GM23338 (cell line): ENCODE measurements around the gene DAPK2. TPM values are rescaled to one million over a fixed set of nuclear protein-coding genes. Genes with fewer than 3 reads are reported as not detected.

Experiments
- ATAC-seq: fragments of 200-7000 bp; cut with Tn5 transposase; 3 replicates; pipeline ENCODE4 v1.9.1; 2020
- DNase-seq: peaks from one replicate; pipeline ENCODE4 v3.0.0-alpha.2; 2015; ENCODE audit warnings: low spot score
- H2AFZ ChIP-seq: fragments of 200-600 bp; sonication (generic); 2 replicates; pipeline ENCODE4 v1.8.0; 2016; ENCODE audit warnings: antibody characterized with exemption, mild to moderate bottlenecking, moderate library complexity
- H3F3A ChIP-seq: fragments of 200-600 bp; sonication (generic); replicated peaks from 2 replicates; pipeline ENCODE4 v1.8.0; 2017; ENCODE audit warnings: antibody characterized with exemption, mixed run types, low read depth
- H3K27ac ChIP-seq: fragments of 200-600 bp; sonication (generic); 2 replicates; pipeline ENCODE4 v1.6.1; 2016; ENCODE audit warnings: low read depth
- H3K27me3 ChIP-seq: fragments of 200-600 bp; sonication (generic); 2 replicates; pipeline ENCODE4 v1.8.0; 2016; ENCODE audit warnings: mild to moderate bottlenecking, mixed run types, moderate library complexity; ENCODE audit not compliant: insufficient read depth
- H3K36me3 ChIP-seq: fragments of 200-600 bp; sonication (generic); 2 replicates; pipeline ENCODE4 v1.8.0; 2016; ENCODE audit warnings: mild to moderate bottlenecking; ENCODE audit not compliant: insufficient read depth
- H3K4me1 ChIP-seq: fragments of 200-600 bp; sonication (generic); 2 replicates; pipeline ENCODE4 v1.8.0; 2016; ENCODE audit warnings: mild to moderate bottlenecking, moderate library complexity; ENCODE audit not compliant: insufficient read depth
- H3K4me2 ChIP-seq: fragments of 200-600 bp; sonication (generic); 2 replicates; pipeline ENCODE4 v1.7.1; 2017; ENCODE audit warnings: mixed run types
- H3K4me3 ChIP-seq: fragments of 200-600 bp; sonication (generic); 2 replicates; pipeline ENCODE4 v1.6.1; 2016; ENCODE audit warnings: mixed run types
- H3K79me2 ChIP-seq: fragments of 200-600 bp; sonication (generic); replicated peaks from 2 replicates; pipeline ENCODE4 v1.8.0; 2017; ENCODE audit warnings: mild to moderate bottlenecking; ENCODE audit not compliant: insufficient read depth
- H3K9me2 ChIP-seq: fragments of 200-600 bp; sonication (generic); 2 replicates; pipeline ENCODE4 v1.8.0; 2017; ENCODE audit not compliant: insufficient read depth
- H4K20me1 ChIP-seq: fragments of 200-600 bp; sonication (generic); replicated peaks from 2 replicates; pipeline ENCODE4 v1.8.0; 2017; ENCODE audit warnings: mild to moderate bottlenecking; ENCODE audit not compliant: insufficient read depth
- H3K27ac Mint-ChIP-seq: 2 replicates; pipeline ENCODE4 v1.8.0; 2020; ENCODE audit warnings: inconsistent platforms, mild to moderate bottlenecking, moderate library complexity, mixed read lengths
- H3K27me3 Mint-ChIP-seq: 3 replicates; pipeline ENCODE4 v1.8.0; 2022; ENCODE audit warnings: low read depth, mild to moderate bottlenecking, moderate library complexity, mixed read lengths, inconsistent platforms; ENCODE audit not compliant: insufficient read depth, poor library complexity
- H3K36me3 Mint-ChIP-seq: 3 replicates; pipeline ENCODE4 v1.8.0; 2021; ENCODE audit warnings: low read depth, mild to moderate bottlenecking, inconsistent platforms, moderate library complexity, mixed read lengths
- H3K4me1 Mint-ChIP-seq: 3 replicates; pipeline ENCODE4 v1.8.0; 2020; ENCODE audit warnings: mild to moderate bottlenecking, inconsistent platforms, mixed read lengths
- H3K4me3 Mint-ChIP-seq: 3 replicates; pipeline ENCODE4 v1.8.0; 2021; ENCODE audit warnings: moderate library complexity, mild to moderate bottlenecking, inconsistent platforms, mixed read lengths
- H3K9me3 Mint-ChIP-seq: 3 replicates; pipeline ENCODE4 v1.8.0; 2020; ENCODE audit warnings: moderate library complexity, mild to moderate bottlenecking, inconsistent platforms, mixed read lengths
- CREB1 ChIP-seq: fragments of 250-450 bp; sonication (Bioruptor Pico); IDR thresholded peaks from 2 replicates; pipeline ENCODE4 v1.5.0; 2020; ENCODE audit warnings: low read depth, mild to moderate bottlenecking, moderate library complexity
- EZH2 ChIP-seq: fragments of 200-600 bp; sonication (generic); IDR thresholded peaks from one replicate; pipeline ENCODE4 v1.8.0; 2017; ENCODE audit warnings: antibody characterized with exemption, mild to moderate bottlenecking, low read depth; ENCODE audit not compliant: unreplicated experiment
- EZH2phosphoT487 ChIP-seq: fragments of 200-600 bp; sonication (generic); IDR thresholded peaks from one replicate; pipeline ENCODE4 v1.8.1; 2018; ENCODE audit warnings: antibody characterized with exemption; ENCODE audit not compliant: unreplicated experiment
- JUNB ChIP-seq: IDR thresholded peaks from one replicate; pipeline ENCODE4 v1.6.1; 2016; ENCODE audit warnings: antibody characterized with exemption; ENCODE audit not compliant: unreplicated experiment
- NANOG ChIP-seq: IDR thresholded peaks from 2 replicates; pipeline ENCODE4 v1.6.1; 2016; ENCODE audit warnings: antibody characterized with exemption, borderline replicate concordance
- POLR2AphosphoS5 ChIP-seq: IDR thresholded peaks from 2 replicates; pipeline ENCODE4 v1.6.1; 2016; ENCODE audit warnings: antibody characterized with exemption, low read depth
- STAT1 ChIP-seq: IDR thresholded peaks from one replicate; pipeline ENCODE4 v1.6.1; 2016; ENCODE audit warnings: antibody characterized with exemption; ENCODE audit not compliant: unreplicated experiment
- ZNF114 ChIP-seq: fragments of 250-450 bp; sonication (Bioruptor Pico); IDR thresholded peaks from 2 replicates; pipeline ENCODE4 v1.5.0; 2020; ENCODE audit warnings: mild to moderate bottlenecking, moderate library complexity
- ZNF331 ChIP-seq: fragments of 250-450 bp; sonication (Bioruptor Pico); IDR thresholded peaks from 2 replicates; pipeline ENCODE4 v1.5.0; 2020; ENCODE audit warnings: low read depth, mild to moderate bottlenecking, moderate library complexity
- polyA plus RNA-seq: library from polyadenylated mRNA; unstranded; fragments of >200 nt; fragmentation: Nextera tagmentation; extraction: Ambion mirVana; gene quantifications from 2 replicates; pipeline ENCODE4 v1.2.1, GENCODE V29; 2016
- total RNA-seq: library from RNA; depleted of rRNA; stranded (reverse); fragments of >200 nt; shearing (Covaris generic); gene quantifications from 2 replicates; pipeline ENCODE4 v1.2.3, GENCODE V29; 2014
- TF ChIP-seq, protein P1 (sequence below): IDR thresholded peaks from 2 replicates; pipeline ENCODE4 v1.6.1; 2016; ENCODE audit warnings: antibody characterized with exemption
- TF ChIP-seq, protein P2 (sequence below): fragments of 250-450 bp; sonication (Bioruptor Pico); IDR thresholded peaks from 2 replicates; pipeline ENCODE4 v1.5.0; 2020; ENCODE audit warnings: mild to moderate bottlenecking, moderate library complexity
- TF ChIP-seq, protein P3 (sequence below), 2 experiments: fragments of 200-600 bp in 1 of 2; sonication (generic) in 1 of 2; conservative IDR thresholded peaks; 2 replicates each; pipeline versions ENCODE4 v1.5.1 to v1.6.1; 2016 to 2017; ENCODE audit warnings: antibody characterized with exemption in 2 of 2, low read depth in 2 of 2, mild to moderate bottlenecking in 2 of 2, moderate library complexity in 1 of 2
- TF ChIP-seq, protein P4 (sequence below): IDR thresholded peaks from one replicate; pipeline ENCODE4 v1.6.1; 2018; ENCODE audit warnings: antibody characterized with exemption; ENCODE audit not compliant: unreplicated experiment

DAPK2 gene
- total and polyA plus RNA-seq, 2 experiments from 2014 or later, result 1.6 to 3.1 TPM

DNA sequence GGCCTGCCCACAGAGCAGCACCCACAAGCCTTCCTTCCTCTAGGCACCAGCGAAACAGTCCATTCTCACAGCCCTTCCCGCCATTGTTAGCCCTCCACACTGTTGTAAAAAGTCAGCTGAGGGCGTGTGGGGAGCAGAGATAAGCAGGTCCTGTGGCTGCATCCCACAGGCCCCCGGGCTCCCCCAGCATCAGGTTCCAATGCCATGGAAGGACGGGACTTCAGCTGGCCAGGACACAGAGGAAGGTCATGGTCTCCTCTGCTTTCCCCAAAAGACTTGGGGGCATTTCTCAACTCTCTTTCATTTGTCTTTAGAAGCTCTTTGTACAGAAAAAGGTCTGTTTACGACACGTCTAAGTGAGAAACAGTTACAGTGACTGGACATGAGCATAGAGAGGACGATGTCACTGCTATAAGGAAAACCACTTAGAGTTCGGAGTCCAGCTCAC is 127.4 kb downstream of the DAPK2 start:
- Histone ChIP-seq H3K79me2 (no peaks in the 10 kb centered on the region), H3K4me2 (no peak overlapping the region), H3K4me1 (peaks cover 17% of the 10 kb centered on the region; the same call in 1 of the 2 replicates), H3K27me3 (no peaks in the 10 kb centered on the region), H3F3A (0 out of 2 replicates have a peak, but pooled peaks cover 2% of the 10 kb centered on the region), H3K9me2 (no peaks in the 10 kb centered on the region), H3K4me3 (no peak overlapping the region), H2AFZ (no peak overlapping the region), H3K36me3 (no peaks in the 10 kb centered on the region), H4K20me1 (no peaks in the 10 kb centered on the region), H3K27ac (no peak overlapping the region)
- TF ChIP-seq STAT1 (no peak), POLR2AphosphoS5 (no peak), ZNF114 (CRISPR knock-in tag) (no peak), NANOG (no peak), ZNF331 (CRISPR knock-in tag) (no peak), CREB1 (no peak), JUNB (no peak), EZH2phosphoT487 (no peak), EZH2 (no peak)
- TF ChIP-seq, protein P1, sequence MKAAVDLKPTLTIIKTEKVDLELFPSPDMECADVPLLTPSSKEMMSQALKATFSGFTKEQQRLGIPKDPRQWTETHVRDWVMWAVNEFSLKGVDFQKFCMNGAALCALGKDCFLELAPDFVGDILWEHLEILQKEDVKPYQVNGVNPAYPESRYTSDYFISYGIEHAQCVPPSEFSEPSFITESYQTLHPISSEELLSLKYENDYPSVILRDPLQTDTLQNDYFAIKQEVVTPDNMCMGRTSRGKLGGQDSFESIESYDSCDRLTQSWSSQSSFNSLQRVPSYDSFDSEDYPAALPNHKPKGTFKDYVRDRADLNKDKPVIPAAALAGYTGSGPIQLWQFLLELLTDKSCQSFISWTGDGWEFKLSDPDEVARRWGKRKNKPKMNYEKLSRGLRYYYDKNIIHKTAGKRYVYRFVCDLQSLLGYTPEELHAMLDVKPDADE, result no peak
- TF ChIP-seq, protein P2, sequence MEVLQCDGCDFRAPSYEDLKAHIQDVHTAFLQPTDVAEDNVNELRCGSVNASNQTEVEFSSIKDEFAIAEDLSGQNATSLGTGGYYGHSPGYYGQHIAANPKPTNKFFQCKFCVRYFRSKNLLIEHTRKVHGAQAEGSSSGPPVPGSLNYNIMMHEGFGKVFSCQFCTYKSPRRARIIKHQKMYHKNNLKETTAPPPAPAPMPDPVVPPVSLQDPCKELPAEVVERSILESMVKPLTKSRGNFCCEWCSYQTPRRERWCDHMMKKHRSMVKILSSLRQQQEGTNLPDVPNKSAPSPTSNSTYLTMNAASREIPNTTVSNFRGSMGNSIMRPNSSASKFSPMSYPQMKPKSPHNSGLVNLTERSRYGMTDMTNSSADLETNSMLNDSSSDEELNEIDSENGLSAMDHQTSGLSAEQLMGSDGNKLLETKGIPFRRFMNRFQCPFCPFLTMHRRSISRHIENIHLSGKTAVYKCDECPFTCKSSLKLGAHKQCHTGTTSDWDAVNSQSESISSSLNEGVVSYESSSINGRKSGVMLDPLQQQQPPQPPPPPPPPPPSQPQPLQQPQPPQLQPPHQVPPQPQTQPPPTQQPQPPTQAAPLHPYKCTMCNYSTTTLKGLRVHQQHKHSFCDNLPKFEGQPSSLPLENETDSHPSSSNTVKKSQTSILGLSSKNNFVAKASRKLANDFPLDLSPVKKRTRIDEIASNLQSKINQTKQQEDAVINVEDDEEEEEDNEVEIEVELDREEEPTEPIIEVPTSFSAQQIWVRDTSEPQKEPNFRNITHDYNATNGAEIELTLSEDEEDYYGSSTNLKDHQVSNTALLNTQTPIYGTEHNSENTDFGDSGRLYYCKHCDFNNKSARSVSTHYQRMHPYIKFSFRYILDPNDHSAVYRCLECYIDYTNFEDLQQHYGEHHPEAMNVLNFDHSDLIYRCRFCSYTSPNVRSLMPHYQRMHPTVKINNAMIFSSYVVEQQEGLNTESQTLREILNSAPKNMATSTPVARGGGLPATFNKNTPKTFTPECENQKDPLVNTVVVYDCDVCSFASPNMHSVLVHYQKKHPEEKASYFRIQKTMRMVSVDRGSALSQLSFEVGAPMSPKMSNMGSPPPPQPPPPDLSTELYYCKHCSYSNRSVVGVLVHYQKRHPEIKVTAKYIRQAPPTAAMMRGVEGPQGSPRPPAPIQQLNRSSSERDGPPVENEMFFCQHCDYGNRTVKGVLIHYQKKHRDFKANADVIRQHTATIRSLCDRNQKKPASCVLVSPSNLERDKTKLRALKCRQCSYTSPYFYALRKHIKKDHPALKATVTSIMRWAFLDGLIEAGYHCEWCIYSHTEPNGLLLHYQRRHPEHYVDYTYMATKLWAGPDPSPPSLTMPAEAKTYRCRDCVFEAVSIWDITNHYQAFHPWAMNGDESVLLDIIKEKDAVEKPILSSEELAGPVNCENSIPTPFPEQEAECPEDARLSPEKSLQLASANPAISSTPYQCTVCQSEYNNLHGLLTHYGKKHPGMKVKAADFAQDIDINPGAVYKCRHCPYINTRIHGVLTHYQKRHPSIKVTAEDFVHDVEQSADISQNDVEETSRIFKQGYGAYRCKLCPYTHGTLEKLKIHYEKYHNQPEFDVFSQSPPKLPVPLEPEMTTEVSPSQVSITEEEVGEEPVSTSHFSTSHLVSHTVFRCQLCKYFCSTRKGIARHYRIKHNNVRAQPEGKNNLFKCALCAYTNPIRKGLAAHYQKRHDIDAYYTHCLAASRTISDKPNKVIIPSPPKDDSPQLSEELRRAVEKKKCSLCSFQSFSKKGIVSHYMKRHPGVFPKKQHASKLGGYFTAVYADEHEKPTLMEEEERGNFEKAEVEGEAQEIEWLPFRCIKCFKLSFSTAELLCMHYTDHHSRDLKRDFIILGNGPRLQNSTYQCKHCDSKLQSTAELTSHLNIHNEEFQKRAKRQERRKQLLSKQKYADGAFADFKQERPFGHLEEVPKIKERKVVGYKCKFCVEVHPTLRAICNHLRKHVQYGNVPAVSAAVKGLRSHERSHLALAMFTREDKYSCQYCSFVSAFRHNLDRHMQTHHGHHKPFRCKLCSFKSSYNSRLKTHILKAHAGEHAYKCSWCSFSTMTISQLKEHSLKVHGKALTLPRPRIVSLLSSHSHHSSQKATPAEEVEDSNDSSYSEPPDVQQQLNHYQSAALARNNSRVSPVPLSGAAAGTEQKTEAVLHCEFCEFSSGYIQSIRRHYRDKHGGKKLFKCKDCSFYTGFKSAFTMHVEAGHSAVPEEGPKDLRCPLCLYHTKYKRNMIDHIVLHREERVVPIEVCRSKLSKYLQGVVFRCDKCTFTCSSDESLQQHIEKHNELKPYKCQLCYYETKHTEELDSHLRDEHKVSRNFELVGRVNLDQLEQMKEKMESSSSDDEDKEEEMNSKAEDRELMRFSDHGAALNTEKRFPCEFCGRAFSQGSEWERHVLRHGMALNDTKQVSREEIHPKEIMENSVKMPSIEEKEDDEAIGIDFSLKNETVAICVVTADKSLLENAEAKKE, result no peak
- TF ChIP-seq, protein P3, sequence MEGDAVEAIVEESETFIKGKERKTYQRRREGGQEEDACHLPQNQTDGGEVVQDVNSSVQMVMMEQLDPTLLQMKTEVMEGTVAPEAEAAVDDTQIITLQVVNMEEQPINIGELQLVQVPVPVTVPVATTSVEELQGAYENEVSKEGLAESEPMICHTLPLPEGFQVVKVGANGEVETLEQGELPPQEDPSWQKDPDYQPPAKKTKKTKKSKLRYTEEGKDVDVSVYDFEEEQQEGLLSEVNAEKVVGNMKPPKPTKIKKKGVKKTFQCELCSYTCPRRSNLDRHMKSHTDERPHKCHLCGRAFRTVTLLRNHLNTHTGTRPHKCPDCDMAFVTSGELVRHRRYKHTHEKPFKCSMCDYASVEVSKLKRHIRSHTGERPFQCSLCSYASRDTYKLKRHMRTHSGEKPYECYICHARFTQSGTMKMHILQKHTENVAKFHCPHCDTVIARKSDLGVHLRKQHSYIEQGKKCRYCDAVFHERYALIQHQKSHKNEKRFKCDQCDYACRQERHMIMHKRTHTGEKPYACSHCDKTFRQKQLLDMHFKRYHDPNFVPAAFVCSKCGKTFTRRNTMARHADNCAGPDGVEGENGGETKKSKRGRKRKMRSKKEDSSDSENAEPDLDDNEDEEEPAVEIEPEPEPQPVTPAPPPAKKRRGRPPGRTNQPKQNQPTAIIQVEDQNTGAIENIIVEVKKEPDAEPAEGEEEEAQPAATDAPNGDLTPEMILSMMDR (conservative IDR thresholded peaks at IDR 0.05; ENCODE audit: low read depth in 2 of 2), result no peak
- TF ChIP-seq, protein P4, sequence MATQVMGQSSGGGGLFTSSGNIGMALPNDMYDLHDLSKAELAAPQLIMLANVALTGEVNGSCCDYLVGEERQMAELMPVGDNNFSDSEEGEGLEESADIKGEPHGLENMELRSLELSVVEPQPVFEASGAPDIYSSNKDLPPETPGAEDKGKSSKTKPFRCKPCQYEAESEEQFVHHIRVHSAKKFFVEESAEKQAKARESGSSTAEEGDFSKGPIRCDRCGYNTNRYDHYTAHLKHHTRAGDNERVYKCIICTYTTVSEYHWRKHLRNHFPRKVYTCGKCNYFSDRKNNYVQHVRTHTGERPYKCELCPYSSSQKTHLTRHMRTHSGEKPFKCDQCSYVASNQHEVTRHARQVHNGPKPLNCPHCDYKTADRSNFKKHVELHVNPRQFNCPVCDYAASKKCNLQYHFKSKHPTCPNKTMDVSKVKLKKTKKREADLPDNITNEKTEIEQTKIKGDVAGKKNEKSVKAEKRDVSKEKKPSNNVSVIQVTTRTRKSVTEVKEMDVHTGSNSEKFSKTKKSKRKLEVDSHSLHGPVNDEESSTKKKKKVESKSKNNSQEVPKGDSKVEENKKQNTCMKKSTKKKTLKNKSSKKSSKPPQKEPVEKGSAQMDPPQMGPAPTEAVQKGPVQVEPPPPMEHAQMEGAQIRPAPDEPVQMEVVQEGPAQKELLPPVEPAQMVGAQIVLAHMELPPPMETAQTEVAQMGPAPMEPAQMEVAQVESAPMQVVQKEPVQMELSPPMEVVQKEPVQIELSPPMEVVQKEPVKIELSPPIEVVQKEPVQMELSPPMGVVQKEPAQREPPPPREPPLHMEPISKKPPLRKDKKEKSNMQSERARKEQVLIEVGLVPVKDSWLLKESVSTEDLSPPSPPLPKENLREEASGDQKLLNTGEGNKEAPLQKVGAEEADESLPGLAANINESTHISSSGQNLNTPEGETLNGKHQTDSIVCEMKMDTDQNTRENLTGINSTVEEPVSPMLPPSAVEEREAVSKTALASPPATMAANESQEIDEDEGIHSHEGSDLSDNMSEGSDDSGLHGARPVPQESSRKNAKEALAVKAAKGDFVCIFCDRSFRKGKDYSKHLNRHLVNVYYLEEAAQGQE, result no peak
- no peak overlapping the region for H3K27ac Mint-ChIP-seq
- H3K36me3 Mint-ChIP-seq, result no peaks in the 10 kb centered on the region
- no peaks in the 10 kb centered on the region for H3K9me3 Mint-ChIP-seq
- peaks cover 10% of the 10 kb centered on the region for H3K27me3 Mint-ChIP-seq
- H3K4me3 Mint-ChIP-seq, result no peak overlapping the region
- H3K4me1 Mint-ChIP-seq, result peaks cover 38% of the 10 kb centered on the region
- ATAC-seq (no peak), DNase-seq (no peak)
